T-helper 1 cell treated with Interleukin-12 subunit alpha and Interleukin-12 subunit beta and Interleukin-4 antibody, amounts not matched to agents 30 μg/mL and 1 μg/mL, for 36 hours (primary cell): Measurements from ENCODE around the gene PROB1.

Experiments used
- H3K27ac Mint-ChIP-seq: one replicate; pipeline ENCODE4 v1.8.0; 2021; ENCODE audit warnings: mild to moderate bottlenecking, mixed read lengths
- H3K27me3 Mint-ChIP-seq: one replicate; pipeline ENCODE4 v1.8.0; 2021; ENCODE audit warnings: low read depth, mixed read lengths
- H3K36me3 Mint-ChIP-seq: one replicate; pipeline ENCODE4 v1.8.0; 2021; ENCODE audit warnings: low read depth, mixed read lengths
- H3K4me1 Mint-ChIP-seq: one replicate; pipeline ENCODE4 v1.8.0; 2021; ENCODE audit warnings: low read depth, mixed read lengths
- H3K4me3 Mint-ChIP-seq: one replicate; pipeline ENCODE4 v1.8.0; 2021; ENCODE audit warnings: mild to moderate bottlenecking, moderate library complexity, mixed read lengths
- H3K9me3 Mint-ChIP-seq: one replicate; pipeline ENCODE4 v1.8.0; 2021; ENCODE audit warnings: mixed read lengths

PROB1 gene

GRCh38 chr5:139381837-139382761, 12.8 kb downstream of the PROB1 start:
- H3K4me1 Mint-ChIP-seq: peaks cover 31% of the 10 kb centered on the region
- no peak overlapping the region for H3K4me3 Mint-ChIP-seq
- no peaks in the 10 kb centered on the region for H3K9me3 Mint-ChIP-seq

GRCh38 chr5:139379626-139380449, 15.1 kb downstream of the PROB1 start:
- Mint-ChIP-seq H3K4me1 (peaks cover 11% of the 10 kb centered on the region), H3K4me3 (no peak overlapping the region), H3K27ac (peak overlapping the region; percentile 50), H3K9me3 (no peaks in the 10 kb centered on the region), H3K27me3 (no peaks in the 10 kb centered on the region), H3K36me3 (peaks cover 7% of the 10 kb centered on the region)

More at GRCh38 chr5:139381837-139382761, 12.8 kb downstream of the PROB1 start:
- Mint-ChIP-seq H3K36me3 (peaks cover 5% of the 10 kb centered on the region), H3K27ac (no peak overlapping the region), H3K27me3 (no peaks in the 10 kb centered on the region)

- Mint-ChIP-seq H3K4me1 (peaks cover 7% of the 10 kb centered on the region), H3K4me3 (no peak overlapping the region), H3K36me3 (peaks cover 7% of the 10 kb centered on the region), H3K27ac (peak overlapping the region; percentile 38), H3K27me3 (no peaks in the 10 kb centered on the region), H3K9me3 (no peaks in the 10 kb centered on the region)
These were observed 16.0 kb downstream of the PROB1 start for GRCh38 chr5:139378941-139379361.

GRCh38 chr5:139378101-139378825, 16.6 kb downstream of the PROB1 start:
- no peak overlapping the region for H3K4me3 Mint-ChIP-seq
- no peak overlapping the region for H3K27ac Mint-ChIP-seq
- peaks cover 7% of the 10 kb centered on the region for H3K4me1 Mint-ChIP-seq
- H3K27me3 Mint-ChIP-seq: no peaks in the 10 kb centered on the region
- H3K9me3 Mint-ChIP-seq: no peaks in the 10 kb centered on the region
- peaks cover 10% of the 10 kb centered on the region for H3K36me3 Mint-ChIP-seq

- no peaks in the 10 kb centered on the region for H3K9me3 Mint-ChIP-seq
- H3K4me1 Mint-ChIP-seq: peaks cover 8% of the 10 kb centered on the region
- no peak overlapping the region for H3K4me3 Mint-ChIP-seq
- H3K36me3 Mint-ChIP-seq: peaks cover 12% of the 10 kb centered on the region
- H3K27ac Mint-ChIP-seq: no peak overlapping the region
- H3K27me3 Mint-ChIP-seq: no peaks in the 10 kb centered on the region
These were observed 17.7 kb downstream of the PROB1 start for GRCh38 chr5:139377226-139377625.

GRCh38 chr5:139376364-139376763, 18.5 kb downstream of the PROB1 start:
- Mint-ChIP-seq H3K27ac (no peak overlapping the region), H3K4me1 (peaks cover 16% of the 10 kb centered on the region), H3K4me3 (no peak overlapping the region), H3K9me3 (no peaks in the 10 kb centered on the region), H3K27me3 (no peaks in the 10 kb centered on the region), H3K36me3 (peaks cover 17% of the 10 kb centered on the region)

- H3K27me3 Mint-ChIP-seq: no peaks in the 10 kb centered on the region
- H3K4me1 Mint-ChIP-seq: peaks cover 20% of the 10 kb centered on the region
- peaks cover 17% of the 10 kb centered on the region for H3K36me3 Mint-ChIP-seq
- no peak overlapping the region for H3K4me3 Mint-ChIP-seq
- H3K27ac Mint-ChIP-seq: no peak overlapping the region
- H3K9me3 Mint-ChIP-seq: no peaks in the 10 kb centered on the region
These were observed 20.0 kb downstream of the PROB1 start for GRCh38 chr5:139374909-139375308.

GRCh38 chr5:139371482-139372435, 23.1 kb downstream of the PROB1 start:
- Mint-ChIP-seq H3K4me3 (peak overlapping the region; percentile 23), H3K4me1 (peaks cover 15% of the 10 kb centered on the region), H3K27me3 (no peaks in the 10 kb centered on the region), H3K27ac (peak overlapping the region; percentile 15), H3K36me3 (peaks cover 16% of the 10 kb centered on the region), H3K9me3 (no peaks in the 10 kb centered on the region)

GRCh38 chr5:139369181-139369580, 25.7 kb downstream of the PROB1 start:
- Mint-ChIP-seq H3K9me3 (no peaks in the 10 kb centered on the region), H3K36me3 (peaks cover 19% of the 10 kb centered on the region), H3K27me3 (no peaks in the 10 kb centered on the region), H3K4me1 (peaks cover 15% of the 10 kb centered on the region), H3K4me3 (no peak overlapping the region), H3K27ac (no peak overlapping the region)

GRCh38 chr5:139368613-139369012, 26.3 kb downstream of the PROB1 start:
- H3K9me3 Mint-ChIP-seq: no peaks in the 10 kb centered on the region
- no peak overlapping the region for H3K4me3 Mint-ChIP-seq
- peaks cover 25% of the 10 kb centered on the region for H3K36me3 Mint-ChIP-seq
- no peak overlapping the region for H3K27ac Mint-ChIP-seq
- peaks cover 19% of the 10 kb centered on the region for H3K4me1 Mint-ChIP-seq
- H3K27me3 Mint-ChIP-seq: no peaks in the 10 kb centered on the region

- Mint-ChIP-seq H3K4me3 (no peak overlapping the region), H3K36me3 (peaks cover 29% of the 10 kb centered on the region), H3K27ac (no peak overlapping the region), H3K9me3 (no peaks in the 10 kb centered on the region), H3K27me3 (no peaks in the 10 kb centered on the region), H3K4me1 (peaks cover 10% of the 10 kb centered on the region)
These were observed 30.4 kb downstream of the PROB1 start for GRCh38 chr5:139364466-139364865.

GRCh38 chr5:139363937-139364336, 31.0 kb downstream of the PROB1 start:
- Mint-ChIP-seq H3K36me3 (peaks cover 29% of the 10 kb centered on the region), H3K4me3 (no peak overlapping the region), H3K27me3 (no peaks in the 10 kb centered on the region), H3K9me3 (no peaks in the 10 kb centered on the region), H3K4me1 (peaks cover 10% of the 10 kb centered on the region), H3K27ac (peak overlapping the region; percentile 14)

- H3K27me3 Mint-ChIP-seq: no peaks in the 10 kb centered on the region
- H3K27ac Mint-ChIP-seq: peak overlapping the region; percentile 49
- H3K4me3 Mint-ChIP-seq: no peak overlapping the region
- peaks cover 31% of the 10 kb centered on the region for H3K36me3 Mint-ChIP-seq
- H3K4me1 Mint-ChIP-seq: peaks cover 12% of the 10 kb centered on the region
- H3K9me3 Mint-ChIP-seq: no peaks in the 10 kb centered on the region
These were observed 33.0 kb downstream of the PROB1 start for GRCh38 chr5:139361835-139362429.
